Measurements from ENCODE around the gene DVL2.

The DVL2 gene

GRCh38 chr17:7237266-7237760, 3.0 kb upstream of the DVL2 start:
- no peak for DNase-seq

GRCh38 chr17:7236808-7237207, 2.5 kb upstream of the DVL2 start:
- no peak for DNase-seq

GRCh38 chr17:7235693-7236665, 1.7 kb upstream of the DVL2 start:
- DNase-seq: no peak

- no peak for DNase-seq
Observed at GRCh38 chr17:7233701-7234082, 625 bp downstream of the DVL2 start.

GRCh38 chr17:7232114-7232513, 2.2 kb downstream of the DVL2 start:
- no peak for DNase-seq

- DNase-seq: no peak
Observed at GRCh38 chr17:7229504-7229903, 4.8 kb downstream of the DVL2 start.

- DNase-seq: no peak
Observed at GRCh38 chr17:7228920-7229319, 5.4 kb downstream of the DVL2 start.

- DNase-seq: no peak
Observed at GRCh38 chr17:7226721-7227710, 7.3 kb downstream of the DVL2 start.

- DNase-seq: no peak
Observed at GRCh38 chr17:7225711-7226331, 8.5 kb downstream of the DVL2 start.

- DNase-seq: no peak
Observed at GRCh38 chr17:7224661-7225111, 9.6 kb downstream of the DVL2 start.

GRCh38 chr17:7224110-7224509, 10.2 kb downstream of the DVL2 start:
- no peak for DNase-seq

GRCh38 chr17:7223375-7223774, 10.9 kb downstream of the DVL2 start:
- no peak for DNase-seq

GRCh38 chr17:7222972-7223292, 11.4 kb downstream of the DVL2 start:
- DNase-seq: no peak

- no peak for DNase-seq
Observed at GRCh38 chr17:7222093-7222971, 12.0 kb downstream of the DVL2 start.

GRCh38 chr17:7221278-7222092, 12.8 kb downstream of the DVL2 start:
- DNase-seq: no peak

- DNase-seq: peak in 1 of 2 experiments; percentile 33
Observed at GRCh38 chr17:7220593-7221277, 13.6 kb downstream of the DVL2 start.

- DNase-seq: peak in 1 of 2 experiments; percentile 80
Observed at GRCh38 chr17:7219812-7220592, 14.3 kb downstream of the DVL2 start, which contains the start of the genes ACADVL and DLG4. Gene ACADVL, plus strand, starts transcription at chr17:7219938. Its CDS starts 47 bp downstream, at chr17:7219985. Gene DLG4, minus strand, starts transcription at chr17:7219836.

- DNase-seq: peak in 1 of 2 experiments; percentile 40
Observed at GRCh38 chr17:7219229-7219811, 15.0 kb downstream of the DVL2 start.

GRCh38 chr17:7218758-7219157, 15.6 kb downstream of the DVL2 start:
- no peak for DNase-seq
